GM10266 (cell line): ENCODE results near the gene PIP5K1B.

Experiments
- DNase-seq: peaks from one replicate; pipeline ENCODE4 v3.0.0; 2012; ENCODE audit errors: extremely low spot score
- TF ChIP-seq, protein P1 (sequence below): IDR thresholded peaks from 2 replicates; pipeline ENCODE4 v1.5.1; 2012; ENCODE audit warnings: mild to moderate bottlenecking, low read depth; ENCODE audit not compliant: control insufficient read depth, insufficient read depth; ENCODE audit errors: missing control alignments

PIP5K1B gene

DNA sequence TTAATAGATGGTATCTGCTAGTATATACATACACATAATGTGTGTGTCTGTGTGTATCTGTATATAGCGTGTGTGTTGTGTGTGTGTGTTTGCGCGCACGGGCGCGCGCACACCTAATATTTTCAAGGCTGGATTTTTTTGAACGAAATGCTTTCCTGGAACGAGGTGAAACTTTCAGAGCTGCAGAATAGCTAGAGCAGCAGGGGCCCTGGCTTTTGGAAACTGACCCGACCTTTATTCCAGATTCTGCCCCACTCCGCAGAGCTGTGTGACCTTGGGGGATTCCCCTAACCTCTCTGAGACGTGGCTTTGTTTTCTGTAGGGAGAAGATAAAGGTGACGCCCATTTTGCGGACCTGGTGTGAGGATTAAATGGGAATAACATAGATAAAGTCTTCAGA, 331.3 kb downstream of the PIP5K1B start:
- TF ChIP-seq, protein P1, sequence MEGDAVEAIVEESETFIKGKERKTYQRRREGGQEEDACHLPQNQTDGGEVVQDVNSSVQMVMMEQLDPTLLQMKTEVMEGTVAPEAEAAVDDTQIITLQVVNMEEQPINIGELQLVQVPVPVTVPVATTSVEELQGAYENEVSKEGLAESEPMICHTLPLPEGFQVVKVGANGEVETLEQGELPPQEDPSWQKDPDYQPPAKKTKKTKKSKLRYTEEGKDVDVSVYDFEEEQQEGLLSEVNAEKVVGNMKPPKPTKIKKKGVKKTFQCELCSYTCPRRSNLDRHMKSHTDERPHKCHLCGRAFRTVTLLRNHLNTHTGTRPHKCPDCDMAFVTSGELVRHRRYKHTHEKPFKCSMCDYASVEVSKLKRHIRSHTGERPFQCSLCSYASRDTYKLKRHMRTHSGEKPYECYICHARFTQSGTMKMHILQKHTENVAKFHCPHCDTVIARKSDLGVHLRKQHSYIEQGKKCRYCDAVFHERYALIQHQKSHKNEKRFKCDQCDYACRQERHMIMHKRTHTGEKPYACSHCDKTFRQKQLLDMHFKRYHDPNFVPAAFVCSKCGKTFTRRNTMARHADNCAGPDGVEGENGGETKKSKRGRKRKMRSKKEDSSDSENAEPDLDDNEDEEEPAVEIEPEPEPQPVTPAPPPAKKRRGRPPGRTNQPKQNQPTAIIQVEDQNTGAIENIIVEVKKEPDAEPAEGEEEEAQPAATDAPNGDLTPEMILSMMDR: no peak
- peak; percentile 58 for DNase-seq

DNA sequence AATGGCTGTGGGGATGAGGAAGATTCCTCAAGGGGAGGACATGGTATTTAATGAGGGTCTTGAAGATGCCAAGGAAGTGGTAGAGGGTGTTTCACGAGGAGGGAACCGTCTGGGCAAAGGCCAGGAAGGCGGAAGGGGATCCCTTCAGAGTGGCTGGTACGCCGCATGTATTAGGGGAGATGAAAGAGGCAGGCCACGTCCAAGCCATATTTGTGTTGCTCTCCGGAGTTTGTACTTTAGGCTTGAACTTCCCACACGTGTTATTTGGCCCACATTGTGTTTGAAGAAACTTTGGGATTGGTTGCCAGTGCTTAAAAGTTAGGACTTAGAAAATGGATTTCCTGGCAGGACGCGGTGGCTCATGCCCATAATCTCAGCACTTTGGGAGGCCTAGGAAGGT, 331.8 kb downstream of the PIP5K1B start:
- DNase-seq: no peak
- TF ChIP-seq, protein P1: no peak

DNA sequence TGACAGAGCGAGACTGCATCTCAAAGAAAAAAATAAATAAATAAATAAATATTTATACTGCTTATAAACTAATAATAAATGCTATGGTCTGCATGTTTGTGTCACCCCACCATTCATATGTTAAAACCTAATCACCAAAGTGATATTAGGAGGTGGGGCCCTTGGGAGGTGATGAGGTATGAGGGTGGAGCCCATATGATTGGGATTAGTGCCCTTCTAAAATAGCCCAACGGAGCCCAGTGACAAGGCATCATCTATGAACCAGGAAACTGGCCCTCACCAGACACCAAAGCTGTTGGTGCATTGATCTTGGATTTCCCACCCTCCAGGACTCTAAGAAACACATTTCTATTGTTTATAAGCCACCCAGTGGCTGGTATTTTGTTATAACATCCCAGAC, 335.6 kb downstream of the PIP5K1B start:
- TF ChIP-seq, protein P1: no peak

DNA sequence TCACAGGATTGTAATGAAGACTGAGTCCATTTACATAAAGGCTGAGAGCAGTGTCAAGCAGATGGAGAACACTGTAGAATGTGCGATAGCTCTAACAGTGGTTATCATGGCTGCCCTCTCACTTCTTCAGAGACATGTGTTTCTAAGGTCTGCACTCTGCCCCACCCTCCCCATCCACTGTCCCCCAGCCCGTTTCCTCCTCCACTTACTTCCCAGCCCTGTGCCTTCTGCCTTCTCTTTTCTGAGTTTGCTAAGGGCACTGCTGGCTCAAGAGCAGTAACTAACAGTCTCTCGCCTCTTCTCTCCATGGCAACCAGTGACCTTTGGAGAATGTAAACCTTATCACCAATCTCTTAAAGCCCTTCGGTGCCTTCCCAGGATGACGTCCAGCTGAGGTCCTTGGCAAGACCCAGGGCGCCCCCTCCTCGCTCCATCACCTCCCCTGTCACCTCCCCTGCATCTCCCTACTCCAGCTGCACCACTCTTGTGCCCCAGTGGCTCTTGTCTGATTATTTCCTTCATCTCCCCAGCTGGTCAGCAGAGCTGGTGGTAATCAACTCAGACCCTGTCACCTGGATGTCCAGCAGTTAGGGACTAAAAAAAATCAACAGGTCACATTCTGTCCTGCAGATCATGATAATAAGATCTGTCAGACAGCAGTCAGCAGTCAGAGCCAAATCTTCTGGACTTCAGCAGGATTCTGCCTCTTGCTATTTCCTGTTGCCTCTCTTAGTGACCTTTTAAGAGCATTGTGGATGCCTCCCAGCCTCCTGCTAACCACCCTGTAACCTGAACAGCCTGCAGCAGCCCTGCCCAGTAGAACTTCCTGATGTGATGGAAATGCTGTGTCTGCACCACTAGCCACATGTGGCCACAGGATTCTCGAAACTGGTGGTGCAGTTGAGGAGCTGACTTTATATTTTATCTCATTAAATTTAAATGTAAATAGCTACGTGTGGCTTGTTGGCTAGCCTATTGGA, 339.5 kb downstream of the PIP5K1B start:
- TF ChIP-seq, protein P1: no peak
- no peak for DNase-seq

More for the DNA sequence above, 335.6 kb downstream of the PIP5K1B start:
- no peak for DNase-seq

DNA sequence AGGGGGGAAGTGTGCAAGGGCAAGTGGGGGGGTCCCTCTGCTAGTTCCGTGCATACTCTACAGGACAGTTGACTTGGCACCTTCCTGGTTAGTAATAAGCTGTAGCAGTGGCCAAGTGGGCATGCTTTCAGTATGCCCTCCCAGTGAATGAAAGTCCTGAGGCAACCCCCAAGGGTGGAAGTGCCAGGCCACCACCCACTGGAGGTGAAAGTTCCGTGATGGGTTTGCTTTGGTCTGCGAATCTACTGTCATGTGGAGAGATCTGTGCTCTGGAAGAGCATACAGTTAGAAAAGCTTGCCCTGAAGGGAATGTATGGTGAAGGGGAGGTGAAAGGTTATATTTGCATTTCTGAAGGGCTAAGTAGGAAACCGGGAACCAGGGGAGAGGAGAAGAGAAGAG, 340.8 kb downstream of the PIP5K1B start:
- TF ChIP-seq, protein P1: no peak
- no peak for DNase-seq

DNA sequence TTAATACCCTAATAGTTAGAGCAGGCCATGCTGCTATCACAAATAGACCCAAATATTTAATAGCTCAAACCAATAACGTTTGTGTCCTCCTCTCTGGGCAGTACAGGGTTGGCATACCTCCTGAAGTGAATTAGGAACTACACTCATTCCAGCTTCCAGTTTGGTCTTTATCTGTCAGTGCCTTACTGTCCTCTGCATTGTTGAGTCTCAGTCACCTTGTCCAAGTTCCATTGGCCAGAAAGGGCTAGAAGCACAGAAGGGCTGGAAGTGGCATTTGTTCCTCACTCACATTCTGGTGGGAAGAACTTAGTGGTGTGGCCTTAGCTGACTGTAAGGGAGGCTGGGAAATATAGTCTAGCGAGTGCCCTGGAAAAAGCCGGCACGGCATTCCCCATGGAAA, 341.7 kb downstream of the PIP5K1B start:
- no peak for DNase-seq
- TF ChIP-seq, protein P1: no peak

DNA sequence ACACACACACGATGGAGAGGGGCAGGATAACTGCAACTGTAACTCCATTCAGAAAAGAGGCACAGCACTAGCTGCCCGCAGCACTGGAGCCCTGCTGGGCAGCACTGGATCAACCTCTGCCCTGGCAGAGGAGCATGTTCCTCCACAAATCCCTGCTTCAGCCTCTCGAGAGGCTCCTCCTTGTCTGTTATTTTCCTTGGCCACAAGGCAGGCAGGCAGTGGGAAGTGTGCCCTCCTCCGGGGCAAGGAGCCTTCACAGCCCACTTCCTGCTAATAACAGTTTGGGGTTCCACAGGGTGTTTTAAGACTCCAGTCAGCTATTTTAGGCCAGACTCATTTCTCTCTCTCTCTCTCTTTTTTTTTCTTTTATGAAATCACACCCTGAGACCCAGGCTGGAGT, 342.3 kb downstream of the PIP5K1B start:
- TF ChIP-seq, protein P1: no peak
- DNase-seq: no peak
